ENCODE data around the gene SLCO4A1.

DNA sequence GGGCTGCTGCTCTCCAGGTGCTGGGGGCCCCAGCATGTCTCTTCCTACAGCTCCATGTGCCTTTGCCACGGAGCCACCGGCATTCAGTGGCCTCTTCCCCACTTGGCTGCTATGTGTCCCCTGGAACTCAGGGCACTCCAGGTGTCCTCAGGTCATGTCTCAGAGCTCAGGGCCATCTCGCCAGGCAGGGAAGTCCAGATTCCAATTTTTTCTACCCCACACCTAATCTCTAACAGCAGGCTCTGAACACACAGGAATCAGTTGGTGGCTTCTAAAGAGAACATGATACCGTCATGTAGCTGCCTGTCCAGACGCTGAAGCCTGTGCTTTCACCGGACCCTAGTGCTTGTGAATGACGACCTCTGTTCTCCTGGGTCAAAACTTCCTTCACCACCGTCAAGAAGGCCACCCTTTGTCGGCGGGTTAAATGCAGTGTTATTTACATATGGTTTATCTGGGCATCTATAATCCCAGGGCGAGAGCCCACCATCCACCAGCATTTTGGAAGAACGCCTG, 4.2 kb upstream of the SLCO4A1 start:
- TF ChIP-seq EZH2phosphoT487 (IDR thresholded peaks at IDR 0.05; ENCODE audit: low read depth, severe bottlenecking, unreplicated experiment): no peak
- TF ChIP-seq, protein P1, sequence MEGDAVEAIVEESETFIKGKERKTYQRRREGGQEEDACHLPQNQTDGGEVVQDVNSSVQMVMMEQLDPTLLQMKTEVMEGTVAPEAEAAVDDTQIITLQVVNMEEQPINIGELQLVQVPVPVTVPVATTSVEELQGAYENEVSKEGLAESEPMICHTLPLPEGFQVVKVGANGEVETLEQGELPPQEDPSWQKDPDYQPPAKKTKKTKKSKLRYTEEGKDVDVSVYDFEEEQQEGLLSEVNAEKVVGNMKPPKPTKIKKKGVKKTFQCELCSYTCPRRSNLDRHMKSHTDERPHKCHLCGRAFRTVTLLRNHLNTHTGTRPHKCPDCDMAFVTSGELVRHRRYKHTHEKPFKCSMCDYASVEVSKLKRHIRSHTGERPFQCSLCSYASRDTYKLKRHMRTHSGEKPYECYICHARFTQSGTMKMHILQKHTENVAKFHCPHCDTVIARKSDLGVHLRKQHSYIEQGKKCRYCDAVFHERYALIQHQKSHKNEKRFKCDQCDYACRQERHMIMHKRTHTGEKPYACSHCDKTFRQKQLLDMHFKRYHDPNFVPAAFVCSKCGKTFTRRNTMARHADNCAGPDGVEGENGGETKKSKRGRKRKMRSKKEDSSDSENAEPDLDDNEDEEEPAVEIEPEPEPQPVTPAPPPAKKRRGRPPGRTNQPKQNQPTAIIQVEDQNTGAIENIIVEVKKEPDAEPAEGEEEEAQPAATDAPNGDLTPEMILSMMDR (IDR thresholded peaks at IDR 0.05; ENCODE audit: poor library complexity): no peak
- TF ChIP-seq EZH2 (IDR thresholded peaks at IDR 0.05; ENCODE audit: borderline replicate concordance): no peak
